Activated CD4-positive, alpha-beta T cell treated with anti-CD3 and anti-CD28 coated beads, Interleukin-2, amount 50 U/mL, for 16 hours (primary cell): ENCODE results near the gene CD163L1.
"Not testable (repeated sequence)": the region's sequence is repeated elsewhere in the genome, so short reads cannot be mapped to it uniquely, and the experiment has no call there.

Source experiments
- DNase-seq: peaks from one replicate; pipeline ENCODE4 v3.0.0-alpha.2; 2020

CD163L1 gene

GRCh38 chr12:7403466-7403865 is 40.5 kb downstream of the CD163L1 start:
- DNase-seq = no peak

- no peak for DNase-seq
Measured at GRCh38 chr12:7399089-7399488, 44.9 kb downstream of the CD163L1 start.

- no peak for DNase-seq
Measured at GRCh38 chr12:7396418-7396817, 47.5 kb downstream of the CD163L1 start.

GRCh38 chr12:7395950-7396349 is 48.0 kb downstream of the CD163L1 start:
- no peak for DNase-seq

- no peak for DNase-seq
Measured at GRCh38 chr12:7387289-7387688, 56.7 kb downstream of the CD163L1 start.

- no peak for DNase-seq
Measured at GRCh38 chr12:7383157-7383556, 60.8 kb downstream of the CD163L1 start.

- DNase-seq = no peak
Measured at GRCh38 chr12:7376196-7376595, 67.8 kb downstream of the CD163L1 start.

- DNase-seq = no peak
Measured at GRCh38 chr12:7375145-7375543, 68.8 kb downstream of the CD163L1 start.

- peak; percentile 18 for DNase-seq
Measured at GRCh38 chr12:7374423-7375144, 69.4 kb downstream of the CD163L1 start.

- no peak for DNase-seq
Measured at GRCh38 chr12:7373226-7373625, 70.7 kb downstream of the CD163L1 start.

GRCh38 chr12:7369274-7369729 is 74.7 kb downstream of the CD163L1 start:
- no peak for DNase-seq

GRCh38 chr12:7362734-7363133 is 81.2 kb downstream of the CD163L1 start:
- no peak for DNase-seq

GRCh38 chr12:7361265-7361664 is 82.7 kb downstream of the CD163L1 start:
- DNase-seq = no peak

GRCh38 chr12:7354529-7354928 is 89.4 kb downstream of the CD163L1 start:
- no peak for DNase-seq

GRCh38 chr12:7352661-7353060 is 91.3 kb downstream of the CD163L1 start:
- no peak for DNase-seq

GRCh38 chr12:7351177-7351576 is 92.8 kb downstream of the CD163L1 start:
- no peak for DNase-seq

GRCh38 chr12:7349418-7349817 is 94.5 kb downstream of the CD163L1 start:
- no peak for DNase-seq

- no peak for DNase-seq
Measured at GRCh38 chr12:7346551-7347225, 97.3 kb downstream of the CD163L1 start.

GRCh38 chr12:7344833-7345606 is 98.9 kb downstream of the CD163L1 start:
- no peak for DNase-seq

GRCh38 chr12:7339675-7340074 is 104.3 kb downstream of the CD163L1 start:
- DNase-seq = no peak

GRCh38 chr12:7337790-7338189 is 106.2 kb downstream of the CD163L1 start:
- DNase-seq = not testable (repeated sequence)

- no peak for DNase-seq
Measured at GRCh38 chr12:7327918-7328317, 116.0 kb downstream of the CD163L1 start.

GRCh38 chr12:7324176-7324575 is 119.8 kb downstream of the CD163L1 start:
- DNase-seq = no peak

- no peak for DNase-seq
Measured at GRCh38 chr12:7322599-7322998, 121.4 kb downstream of the CD163L1 start.
